NCI-H524 (cell line): Measurements from ENCODE around the gene ITGA7.

ENCODE experiments used
- DNase-seq, 2 experiments: peaks; one replicate each; lab custom pipeline; 2025; lab: John Stamatoyannopoulos, UW

The ITGA7 gene

GRCh38 chr12:55718015-55718414 is 10.3 kb upstream of the ITGA7 start:
- DNase-seq = no peak

- peak; percentile 99 for DNase-seq
Measured at GRCh38 chr12:55717011-55718007, 9.6 kb upstream of the ITGA7 start.

- DNase-seq = no peak
Measured at GRCh38 chr12:55716582-55716957, 8.9 kb upstream of the ITGA7 start.

- DNase-seq = peak; percentile 89 to 95
Measured at GRCh38 chr12:55715833-55716581, 8.3 kb upstream of the ITGA7 start, which contains the start of gene BLOC1S1. TSS of gene BLOC1S1 (plus strand) at chr12:55716046. CDS start at chr12:55716052, 6 bp downstream.

GRCh38 chr12:55715169-55715764 is 7.6 kb upstream of the ITGA7 start:
- DNase-seq = no peak

GRCh38 chr12:55713721-55714120 is 6.0 kb upstream of the ITGA7 start:
- no peak for DNase-seq

GRCh38 chr12:55712700-55713415 is 5.2 kb upstream of the ITGA7 start:
- DNase-seq = no peak

- DNase-seq = no peak
Measured at GRCh38 chr12:55711786-55712553, 4.3 kb upstream of the ITGA7 start.

GRCh38 chr12:55708695-55709233 is 1.1 kb upstream of the ITGA7 start:
- no peak for DNase-seq

GRCh38 chr12:55707219-55707671 is 459 bp downstream of the ITGA7 start:
- no peak for DNase-seq

GRCh38 chr12:55706568-55707218 is 1.0 kb downstream of the ITGA7 start:
- no peak for DNase-seq

GRCh38 chr12:55705782-55706402 is 1.8 kb downstream of the ITGA7 start:
- DNase-seq = peak; percentile 56 to 62

GRCh38 chr12:55704824-55705718 is 2.6 kb downstream of the ITGA7 start:
- no peak for DNase-seq

- peak; percentile 8 to 28 for DNase-seq
Measured at GRCh38 chr12:55703901-55704761, 3.6 kb downstream of the ITGA7 start.

- no peak for DNase-seq
Measured at GRCh38 chr12:55703288-55703687, 4.4 kb downstream of the ITGA7 start.

GRCh38 chr12:55702861-55703260 is 4.8 kb downstream of the ITGA7 start:
- DNase-seq = no peak

- no peak for DNase-seq
Measured at GRCh38 chr12:55700255-55701018, 7.3 kb downstream of the ITGA7 start.
